Tibial nerve (tissue), 4 donors: ENCODE results near the gene IL1RAPL2. TPM values are rescaled to one million over a fixed set of nuclear protein-coding genes. Genes with fewer than 3 reads are reported as not detected.

Experiments used
- DNase-seq, 2 donors: peaks; one replicate each; pipeline ENCODE4 v3.0.0-alpha.2; 2019; ENCODE audit warnings: low spot score in 2 of 2
- H3K27ac ChIP-seq, 4 donors: fragments of 200-600 bp; sonication (generic) in 3 of 4; one replicate each; pipeline ENCODE4 v1.5.1; 2017 to 2019; ENCODE audit warnings: mild to moderate bottlenecking in 1 of 4
- H3K27me3 ChIP-seq, 2 donors: fragments of 200-600 bp; sonication (generic) in 1 of 2; one replicate each; pipeline versions ENCODE4 v1.5.1 to v1.6.0; 2017 to 2019
- H3K36me3 ChIP-seq, 3 donors: fragments of 200-600 bp; sonication (generic); one replicate each; pipeline ENCODE4 v1.5.1; 2018 to 2019
- H3K4me1 ChIP-seq, 4 donors: fragments of 200-600 bp; sonication (generic) in 3 of 4; one replicate each; pipeline ENCODE4 v1.5.1; 2017 to 2019
- H3K4me3 ChIP-seq, 4 donors: fragments of 200-600 bp; sonication (generic) in 3 of 4; one replicate each; pipeline ENCODE4 v1.5.1; 2017 to 2019; ENCODE audit warnings: mild to moderate bottlenecking in 1 of 4, moderate library complexity in 1 of 4
- H3K9me3 ChIP-seq, 4 donors: fragments of 200-600 bp; sonication (generic) in 3 of 4; one replicate each; pipeline ENCODE4 v1.5.1; 2017 to 2019
- CTCF ChIP-seq, 5 experiments: fragments of 200-600 bp in 3 of 5; fragments of 450-650 bp in 2 of 5; sonication (generic) in 3 of 5; IDR thresholded peaks; one replicate each; pipeline ENCODE4 v1.5.1; 2016 to 2019; ENCODE audit warnings: antibody characterized with exemption in 5 of 5, mild to moderate bottlenecking in 3 of 5, moderate library complexity in 2 of 5
- EP300 ChIP-seq, 2 donors: sonication (generic); formaldehyde crosslinking; IDR thresholded peaks; one replicate each; pipeline ENCODE4 v1.6.1; 2017; ENCODE audit warnings: antibody characterized with exemption in 2 of 2, mild to moderate bottlenecking in 1 of 2
- POLR2A ChIP-seq, 2 donors: fragments of 450-650 bp; IDR thresholded peaks; one replicate each; pipeline ENCODE4 v1.6.1; 2017; ENCODE audit warnings: antibody characterized with exemption in 2 of 2, mild to moderate bottlenecking in 2 of 2, moderate library complexity in 2 of 2
- WGBS, 2 donors: methylation state at CpG; one replicate each; pipeline ENCODE4 v1.1.5; 2018; 5-methylcytosine and 5-hydroxymethylcytosine counted together
- total RNA-seq, 4 donors: library from RNA; depleted of rRNA; stranded (reverse); fragments of >200 nt; gene quantifications; one replicate each; pipeline ENCODE4 v1.1.0, GENCODE V29; 2016

IL1RAPL2 gene
- total RNA-seq, 4 donors from 2014 or later: not detected

GRCh38 chrX:105328773-105329172 is 762.8 kb downstream of the IL1RAPL2 start:
- no peak overlapping the region for H3K4me3 ChIP-seq
- TF ChIP-seq CTCF (IDR thresholded peaks at IDR 0.05) (no peak), EP300 (IDR thresholded peaks at IDR 0.05) (no peak), POLR2A (IDR thresholded peaks at IDR 0.05) (no peak)
- no peaks in the 10 kb centered on the region for H3K36me3 ChIP-seq
- no peaks in the 10 kb centered on the region for H3K4me1 ChIP-seq
- H3K27me3 ChIP-seq: no peaks in the 10 kb centered on the region
- H3K27ac ChIP-seq: no peak overlapping the region
- H3K9me3 ChIP-seq: no peaks in the 10 kb centered on the region
- no peak for DNase-seq

GRCh38 chrX:105331244-105331643 is 765.2 kb downstream of the IL1RAPL2 start:
- no peak for DNase-seq
- no peak overlapping the region for H3K4me3 ChIP-seq
- 67 to 73% methylated on average over 1 of the region's 1 CpG for WGBS, 2 donors
- H3K27ac ChIP-seq: no peak overlapping the region
- H3K4me1 ChIP-seq: no peaks in the 10 kb centered on the region
- no peak for TF ChIP-seq CTCF (IDR thresholded peaks at IDR 0.05)
- no peak for TF ChIP-seq POLR2A (IDR thresholded peaks at IDR 0.05)
- TF ChIP-seq EP300 (IDR thresholded peaks at IDR 0.05): no peak
- no peaks in the 10 kb centered on the region for H3K9me3 ChIP-seq
- H3K36me3 ChIP-seq: no peaks in the 10 kb centered on the region
- no peaks in the 10 kb centered on the region for H3K27me3 ChIP-seq

GRCh38 chrX:105347373-105347772 is 781.4 kb downstream of the IL1RAPL2 start:
- Histone ChIP-seq H3K27me3 (peaks cover 0 to 11% of the 10 kb centered on the region in 2 donors), H3K36me3 (no peaks in the 10 kb centered on the region), H3K4me1 (no peaks in the 10 kb centered on the region), H3K4me3 (no peak overlapping the region), H3K27ac (no peak overlapping the region), H3K9me3 (peaks cover 0 to 3% (median 0%) of the 10 kb centered on the region in 4 donors)
- no peak for TF ChIP-seq EP300 (IDR thresholded peaks at IDR 0.05)
- no peak for TF ChIP-seq CTCF (IDR thresholded peaks at IDR 0.05)
- no peak for TF ChIP-seq POLR2A (IDR thresholded peaks at IDR 0.05)
- no peak for DNase-seq
- WGBS, 2 donors: 88 to 98% methylated on average over 3 of the region's 3 CpGs

- no peaks in the 10 kb centered on the region for H3K4me1 ChIP-seq
- TF ChIP-seq EP300 (IDR thresholded peaks at IDR 0.05) (no peak), POLR2A (IDR thresholded peaks at IDR 0.05) (no peak), CTCF (IDR thresholded peaks at IDR 0.05) (no peak)
Observed at GRCh38 chrX:105349476-105349875, 783.5 kb downstream of the IL1RAPL2 start.

GRCh38 chrX:105375816-105376215 is 809.8 kb downstream of the IL1RAPL2 start:
- H3K9me3 ChIP-seq: no peaks in the 10 kb centered on the region
- H3K4me3 ChIP-seq: no peak overlapping the region
- no peaks in the 10 kb centered on the region for H3K36me3 ChIP-seq
- peak in 1 of 2 donors; percentile 58 for TF ChIP-seq EP300 (IDR thresholded peaks at IDR 0.05)
- no peak for TF ChIP-seq POLR2A (IDR thresholded peaks at IDR 0.05)
- TF ChIP-seq CTCF (IDR thresholded peaks at IDR 0.05): no peak
- DNase-seq: peak in 1 of 2 donors; percentile 5
- 9 to 22% methylated on average over 2 of the region's 2 CpGs for WGBS, 2 donors
- no peak overlapping the region for H3K27ac ChIP-seq
- H3K4me1 ChIP-seq: peaks cover 0 to 5% (median 0%) of the 10 kb centered on the region in 4 donors
- H3K27me3 ChIP-seq: no peaks in the 10 kb centered on the region

More at GRCh38 chrX:105349476-105349875, 783.5 kb downstream of the IL1RAPL2 start:
- H3K36me3 ChIP-seq: no peaks in the 10 kb centered on the region
- no peak for DNase-seq
- peaks cover 0 to 3% (median 0%) of the 10 kb centered on the region in 4 donors for H3K9me3 ChIP-seq
- H3K4me3 ChIP-seq: no peak overlapping the region
- H3K27ac ChIP-seq: no peak overlapping the region
- peaks cover 0 to 11% of the 10 kb centered on the region in 2 donors for H3K27me3 ChIP-seq
